PC-3 (cell line): ENCODE results near the gene OR14A16.

Experiments
- EZH2 ChIP-seq: fragments of 300-600 bp; sonication (generic); IDR thresholded peaks from one replicate; pipeline ENCODE4 v1.6.1; 2017; ENCODE audit warnings: antibody characterized with exemption, mild to moderate bottlenecking, low read length; ENCODE audit not compliant: unreplicated experiment
- TF ChIP-seq, protein P1 (sequence below): fragments of 300-600 bp; sonication (generic); conservative IDR thresholded peaks from 2 replicates; pipeline ENCODE4 v1.5.1; 2017; ENCODE audit warnings: antibody characterized with exemption, low read depth, mild to moderate bottlenecking, low read length

DNA sequence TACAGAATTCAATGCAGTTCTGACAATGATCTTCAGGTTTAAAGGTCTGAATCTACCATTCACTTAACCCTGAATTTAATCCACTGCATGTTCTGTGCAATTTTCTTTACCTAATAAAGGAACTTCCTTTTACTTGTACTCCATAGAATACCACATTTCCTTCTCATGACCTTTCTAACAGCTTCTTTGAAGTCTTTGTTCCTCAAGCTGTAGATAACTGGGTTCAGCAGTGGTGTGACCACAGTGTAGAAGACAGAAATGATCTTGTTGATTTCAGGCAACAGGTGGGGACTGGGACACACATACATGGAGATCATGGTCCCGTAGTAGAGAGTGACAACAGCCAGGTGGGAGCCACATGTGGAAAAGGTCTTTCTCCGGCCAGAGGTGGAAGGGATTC lies 16.9 kb upstream of the OR14A16 start:
- TF ChIP-seq, protein P1, sequence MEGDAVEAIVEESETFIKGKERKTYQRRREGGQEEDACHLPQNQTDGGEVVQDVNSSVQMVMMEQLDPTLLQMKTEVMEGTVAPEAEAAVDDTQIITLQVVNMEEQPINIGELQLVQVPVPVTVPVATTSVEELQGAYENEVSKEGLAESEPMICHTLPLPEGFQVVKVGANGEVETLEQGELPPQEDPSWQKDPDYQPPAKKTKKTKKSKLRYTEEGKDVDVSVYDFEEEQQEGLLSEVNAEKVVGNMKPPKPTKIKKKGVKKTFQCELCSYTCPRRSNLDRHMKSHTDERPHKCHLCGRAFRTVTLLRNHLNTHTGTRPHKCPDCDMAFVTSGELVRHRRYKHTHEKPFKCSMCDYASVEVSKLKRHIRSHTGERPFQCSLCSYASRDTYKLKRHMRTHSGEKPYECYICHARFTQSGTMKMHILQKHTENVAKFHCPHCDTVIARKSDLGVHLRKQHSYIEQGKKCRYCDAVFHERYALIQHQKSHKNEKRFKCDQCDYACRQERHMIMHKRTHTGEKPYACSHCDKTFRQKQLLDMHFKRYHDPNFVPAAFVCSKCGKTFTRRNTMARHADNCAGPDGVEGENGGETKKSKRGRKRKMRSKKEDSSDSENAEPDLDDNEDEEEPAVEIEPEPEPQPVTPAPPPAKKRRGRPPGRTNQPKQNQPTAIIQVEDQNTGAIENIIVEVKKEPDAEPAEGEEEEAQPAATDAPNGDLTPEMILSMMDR = no peak
- no peak for TF ChIP-seq EZH2
